Measurements from ENCODE around the gene DNAAF2. TPM values are rescaled to one million over a fixed set of nuclear protein-coding genes. Genes with fewer than 3 reads are reported as not detected.

Gene DNAAF2
- total and polyA plus RNA-seq, 3 experiments from 2014 or later = 17.6 to 21.7 (median 18.2) TPM

DNA sequence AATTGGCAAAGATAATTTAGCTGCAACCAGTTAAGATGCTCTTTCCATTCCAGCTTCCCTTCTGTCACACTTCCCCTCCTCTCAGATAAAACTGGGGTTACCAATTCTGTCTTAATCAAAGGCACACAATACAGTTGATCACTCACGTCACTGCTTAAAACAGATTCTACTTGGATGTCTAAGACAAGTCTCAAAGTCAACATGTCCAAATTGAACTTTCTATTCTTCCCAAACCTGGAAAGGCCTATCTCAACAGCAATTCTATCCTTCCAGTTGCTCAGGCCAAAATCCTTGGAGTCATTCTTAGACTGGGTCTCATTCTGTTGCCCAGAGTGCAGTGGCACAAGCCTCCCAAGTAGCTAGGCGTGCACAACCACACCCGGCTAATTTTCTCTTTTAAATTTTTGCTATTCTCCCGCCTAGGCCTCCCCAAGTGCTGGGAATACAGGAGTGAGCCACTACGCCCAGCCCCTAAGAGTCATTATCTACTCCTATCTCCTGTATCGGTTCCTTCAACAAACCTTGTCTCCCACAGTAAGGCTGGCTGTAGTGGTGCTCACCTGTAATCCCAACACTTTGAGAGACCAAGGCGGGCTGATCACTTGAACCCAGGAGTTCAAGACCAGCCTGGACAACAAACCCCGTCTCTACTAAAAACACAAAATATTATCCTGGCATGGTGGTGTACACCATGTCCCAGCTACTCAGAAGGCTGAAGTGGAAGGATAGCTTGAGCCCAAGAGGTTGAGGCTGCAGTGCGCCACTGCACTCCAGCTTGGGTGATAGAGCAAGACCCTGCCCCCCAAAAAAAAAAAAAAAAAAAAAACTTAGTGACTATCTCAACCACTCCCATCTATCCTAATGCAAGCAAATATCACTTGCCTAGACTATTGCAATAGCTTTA, 53.6 kb downstream of the DNAAF2 start:
- H3K4me1 ChIP-seq (ENCODE audit: insufficient read depth, low read length) = peaks cover 36% of the 10 kb centered on the region
- peak overlapping the region in 7 of 8 donors; percentile 23 to 99 (median 71) for H3K27ac Mint-ChIP-seq
- peak overlapping the region in 3 of 7 donors; percentile 6 to 20 (median 14) for H3K4me3 Mint-ChIP-seq

DNA sequence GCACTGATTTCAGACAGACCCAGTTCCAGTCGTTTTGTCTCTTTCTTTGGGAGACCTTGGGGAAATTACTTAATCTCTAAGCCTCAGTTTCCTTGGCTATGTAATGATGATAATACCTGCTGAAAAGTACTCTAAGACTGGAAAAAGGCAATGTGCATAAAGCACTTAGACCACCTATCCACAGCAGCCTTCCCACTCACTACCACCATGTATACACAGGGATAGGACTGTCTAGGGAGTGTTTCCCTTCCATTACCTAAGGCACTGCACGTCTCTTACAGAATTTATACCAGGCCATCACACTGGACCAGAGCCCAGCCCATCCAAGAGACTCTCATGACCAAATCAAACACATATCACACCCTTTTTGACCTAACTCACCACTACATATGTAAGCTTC, 55.2 kb downstream of the DNAAF2 start:
- Mint-ChIP-seq H3K27me3 (no peaks in the 10 kb centered on the region), H3K36me3 (peaks cover 3 to 65% (median 25%) of the 10 kb centered on the region in 3 donors), H3K4me1 (peaks cover 54 to 67% (median 59%) of the 10 kb centered on the region in 3 donors), H3K27ac (peak overlapping the region in 7 of 8 donors; percentile 7 to 78 (median 36)), H3K9me3 (no peaks in the 10 kb centered on the region), H3K4me3 (no peak overlapping the region)
- ChIA-PET CTCF (no interaction called here), POLR2A (no interaction called here)
- Histone ChIP-seq H3K36me3 (ENCODE audit: insufficient read depth, low read length) (peaks cover 20% of the 10 kb centered on the region), H3K4me3 (ENCODE audit: low read length) (no peak overlapping the region), H3K27ac (ENCODE audit: low read depth, low read length) (no peak overlapping the region), H3K9me3 (ENCODE audit: low read length) (no peaks in the 10 kb centered on the region), H3K27me3 (ENCODE audit: insufficient read depth, low read length, poor library complexity, severe bottlenecking) (no peaks in the 10 kb centered on the region), H3K4me1 (ENCODE audit: insufficient read depth, low read length) (peaks cover 36% of the 10 kb centered on the region)
- no peak for DNase-seq

More for the DNA sequence above, 53.6 kb downstream of the DNAAF2 start:
- Mint-ChIP-seq H3K36me3 (peaks cover 10 to 75% (median 28%) of the 10 kb centered on the region in 3 donors), H3K9me3 (peaks cover 0 to 4% (median 3%) of the 10 kb centered on the region in 5 donors), H3K4me1 (peaks cover 60 to 83% (median 69%) of the 10 kb centered on the region in 3 donors), H3K27me3 (peaks cover 0 to 5% of the 10 kb centered on the region in 2 donors)
- Histone ChIP-seq H3K27me3 (ENCODE audit: insufficient read depth, low read length, poor library complexity, severe bottlenecking) (no peaks in the 10 kb centered on the region), H3K9me3 (ENCODE audit: low read length) (no peaks in the 10 kb centered on the region), H3K4me3 (ENCODE audit: low read length) (no peak overlapping the region), H3K27ac (ENCODE audit: low read depth, low read length) (no peak overlapping the region), H3K36me3 (ENCODE audit: insufficient read depth, low read length) (peaks cover 20% of the 10 kb centered on the region)
- ChIA-PET CTCF (no interaction called here), POLR2A (no interaction called here)
- no peak for DNase-seq

DNA sequence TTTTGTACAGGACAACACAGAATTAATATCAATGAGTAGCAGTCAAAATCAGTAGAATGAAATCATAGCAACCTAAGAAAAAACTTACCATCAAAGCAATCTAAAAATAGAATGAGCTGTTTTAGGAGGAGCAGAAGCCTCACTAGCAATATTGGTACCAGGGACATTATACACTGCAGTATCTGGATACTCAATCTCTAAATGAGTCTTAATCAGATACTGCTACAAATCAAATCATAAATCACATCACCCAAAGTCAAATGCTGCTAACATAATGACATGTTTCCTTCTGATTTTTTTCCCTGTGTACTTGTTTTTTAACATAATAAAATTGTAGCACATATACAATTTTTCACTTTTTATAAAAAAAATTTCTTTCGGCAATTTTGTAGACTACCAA, 56.9 kb downstream of the DNAAF2 start:
- peaks cover 16% of the 10 kb centered on the region for H3K36me3 ChIP-seq (ENCODE audit: insufficient read depth, low read length)
- no peak for DNase-seq
- ChIA-PET POLR2A (no interaction called here), CTCF (no interaction called here)
- Mint-ChIP-seq H3K36me3 (peaks cover 0 to 62% (median 28%) of the 10 kb centered on the region in 3 donors), H3K9me3 (no peaks in the 10 kb centered on the region), H3K27me3 (no peaks in the 10 kb centered on the region), H3K4me1 (peaks cover 37 to 50% (median 42%) of the 10 kb centered on the region in 3 donors), H3K27ac (peak overlapping the region in 5 of 8 donors; percentile 2 to 72 (median 41)), H3K4me3 (no peak overlapping the region)
- H3K4me3 ChIP-seq (ENCODE audit: low read length) = no peak overlapping the region
- peaks cover 21% of the 10 kb centered on the region for H3K4me1 ChIP-seq (ENCODE audit: insufficient read depth, low read length)
- H3K9me3 ChIP-seq (ENCODE audit: low read length) = no peaks in the 10 kb centered on the region
- no peaks in the 10 kb centered on the region for H3K27me3 ChIP-seq (ENCODE audit: insufficient read depth, low read length, poor library complexity, severe bottlenecking)
- no peak overlapping the region for H3K27ac ChIP-seq (ENCODE audit: low read depth, low read length)

Other genes starting within 250 kb of the DNAAF2 start
- 1,000 to 10,000 TPM; 1,908 to 2,102 TPM for gene RPS29, start 48.9 kb downstream of the DNAAF2 start, total RNA-seq
- gene RPS29, start 48.9 kb downstream of the DNAAF2 start, polyA plus RNA-seq = 8,830 TPM
- gene LRR1, start 36.3 kb downstream of the DNAAF2 start, total RNA-seq = 10 to 100 TPM; 51.1 to 52.2 TPM
- 13.0 TPM for gene LRR1, start 36.3 kb downstream of the DNAAF2 start, polyA plus RNA-seq
- 100 to 1,000 TPM; 236 to 273 TPM for gene RPL36AL, start 14.6 kb downstream of the DNAAF2 start, total RNA-seq
- gene RPL36AL, start 14.6 kb downstream of the DNAAF2 start, polyA plus RNA-seq = 709 TPM
- gene MGAT2, start 14.4 kb downstream of the DNAAF2 start, total RNA-seq = 10 to 100 TPM; 57.7 to 60.2 TPM
- gene MGAT2, start 14.4 kb downstream of the DNAAF2 start, polyA plus RNA-seq = 49.1 TPM
- 10 to 100 TPM; 36.3 to 37.2 TPM for gene POLE2, start 53.0 kb upstream of the DNAAF2 start, total RNA-seq
- gene POLE2, start 53.0 kb upstream of the DNAAF2 start, polyA plus RNA-seq = 1.3 TPM
- gene KLHDC1, start 57.9 kb upstream of the DNAAF2 start, total RNA-seq = 1 to 10 TPM; 2.0 to 2.7 TPM
- 1.6 TPM for gene KLHDC1, start 57.9 kb upstream of the DNAAF2 start, polyA plus RNA-seq
- gene KLHDC2, start 132.9 kb upstream of the DNAAF2 start, total RNA-seq = 10 to 100 TPM; 28.9 to 29.0 TPM
- gene KLHDC2, start 132.9 kb upstream of the DNAAF2 start, polyA plus RNA-seq = 78.7 TPM
- gene NEMF, start 217.5 kb upstream of the DNAAF2 start, total RNA-seq = 10 to 100 TPM; 69.2 to 71.9 TPM
- 48.9 TPM for gene NEMF, start 217.5 kb upstream of the DNAAF2 start, polyA plus RNA-seq